ENCODE measurements around the gene RRP8.

RRP8 gene

DNA sequence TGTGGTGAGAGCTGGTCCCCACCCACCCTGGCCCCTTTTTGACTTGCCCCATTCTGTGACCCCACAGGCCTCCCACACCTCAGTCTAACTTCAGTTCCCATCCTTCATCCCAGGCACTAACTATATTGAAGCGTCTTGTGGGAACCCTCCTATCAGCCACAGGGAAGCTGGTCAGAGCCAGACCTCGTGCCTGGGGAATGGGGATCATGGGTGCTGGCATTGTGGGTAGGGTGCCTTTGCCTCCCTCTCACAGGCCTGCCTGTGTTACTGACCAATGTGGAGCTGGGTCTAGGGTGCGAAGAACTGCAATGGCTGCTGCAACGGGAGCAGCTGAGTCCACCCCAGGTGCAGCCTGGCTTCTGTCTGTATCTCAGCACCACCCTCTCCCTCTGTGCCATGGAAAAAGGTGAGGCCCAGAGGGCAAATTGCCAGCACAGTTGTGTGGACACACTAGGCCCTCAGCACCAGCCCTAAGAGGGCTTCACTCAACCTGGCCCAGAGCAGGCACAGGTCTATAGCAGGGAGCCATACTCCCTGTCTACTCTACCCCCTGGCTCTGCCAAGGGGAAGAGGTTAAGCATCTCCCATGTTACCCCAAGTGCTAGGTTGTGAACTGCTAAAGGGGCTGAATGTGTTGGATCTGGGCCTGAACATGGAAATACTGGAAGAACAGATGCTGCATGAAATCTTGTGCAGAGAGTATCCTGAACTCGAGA lies 37.3 kb downstream of the RRP8 start:
- DNase-seq: peak; percentile 5

DNA sequence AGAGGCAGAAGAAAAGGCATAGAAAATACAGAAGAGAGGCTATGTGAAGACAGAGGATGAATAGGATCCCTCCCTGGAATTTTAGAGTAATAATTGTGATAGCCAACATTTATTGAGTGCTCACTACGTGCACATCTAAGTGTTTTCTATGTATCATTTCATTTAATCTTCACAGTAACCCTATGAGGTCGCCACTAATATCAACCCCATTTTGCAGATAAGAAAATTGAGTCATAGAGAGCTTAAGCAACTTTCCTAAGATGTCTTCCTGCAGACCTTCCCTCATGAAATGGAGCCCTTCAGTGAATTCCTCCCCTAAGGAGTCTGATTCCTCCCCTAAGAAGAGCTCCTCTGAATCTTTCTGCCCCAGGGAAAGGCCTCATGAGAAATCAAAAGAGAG lies 38.1 kb downstream of the RRP8 start:
- no peak for DNase-seq

DNA sequence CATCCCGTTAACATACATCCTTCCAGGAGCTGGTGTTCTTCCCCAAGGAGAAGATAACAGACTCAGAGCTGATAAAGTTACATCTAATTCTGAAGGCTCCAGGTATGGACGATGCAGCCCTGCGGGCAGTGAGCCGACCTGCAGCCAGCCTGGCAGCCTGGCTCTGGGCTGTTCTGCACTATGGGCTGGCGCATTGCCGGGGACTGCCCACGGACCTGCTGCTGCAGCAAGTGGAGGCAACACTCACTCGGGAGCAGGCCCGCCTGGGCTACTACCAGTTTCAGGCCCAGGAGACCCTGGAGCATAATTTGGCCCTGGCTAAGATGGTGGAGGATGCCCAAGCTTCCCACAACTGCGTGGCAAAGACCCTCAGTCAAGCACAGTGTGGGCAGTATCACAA lies 39.7 kb downstream of the RRP8 start:
- no peak for DNase-seq

DNA sequence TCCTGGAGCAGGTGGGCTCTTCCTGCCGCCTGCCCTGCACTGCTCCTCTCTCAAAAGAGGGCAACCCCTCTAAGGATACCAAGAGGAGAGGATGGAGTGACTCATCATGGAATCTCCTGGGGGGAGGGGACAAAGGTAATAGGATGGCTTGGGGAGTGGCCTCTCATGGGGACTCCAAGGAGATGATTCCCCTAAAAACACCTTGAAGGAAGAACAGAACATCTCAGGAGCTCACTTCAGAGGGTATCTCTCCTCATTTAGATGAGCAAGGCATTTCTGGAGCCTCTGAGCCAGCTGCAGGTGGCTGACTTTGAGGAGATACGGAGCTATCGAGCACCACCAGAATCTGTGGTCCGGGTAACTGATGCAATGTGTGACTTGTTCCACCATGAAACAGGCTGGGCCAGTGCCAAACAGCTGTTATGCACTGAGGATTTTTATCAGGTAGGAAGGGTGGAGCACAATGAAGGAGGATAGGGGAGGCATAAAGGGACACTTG lies 40.2 kb downstream of the RRP8 start:
- no peak for DNase-seq

DNA sequence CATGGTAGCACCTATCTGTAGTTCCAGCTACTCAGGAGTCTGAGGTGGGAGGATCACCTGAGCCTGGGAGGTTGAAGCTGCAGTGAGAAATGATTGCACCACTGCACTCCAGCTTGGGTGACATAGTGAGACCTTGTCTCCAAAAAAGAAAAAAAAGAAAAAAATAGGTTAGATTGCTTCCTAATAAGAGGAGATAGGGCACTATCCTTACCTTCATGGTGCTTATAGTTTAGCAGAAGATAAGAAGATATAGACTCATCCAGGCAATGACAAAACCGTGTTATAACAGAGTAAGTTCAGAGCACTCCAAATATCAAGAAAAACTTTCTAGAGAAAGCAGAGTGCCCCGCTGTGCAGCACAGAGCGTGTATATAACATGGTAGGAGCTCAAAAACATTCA lies 42.1 kb downstream of the RRP8 start:
- no peak for DNase-seq

DNA sequence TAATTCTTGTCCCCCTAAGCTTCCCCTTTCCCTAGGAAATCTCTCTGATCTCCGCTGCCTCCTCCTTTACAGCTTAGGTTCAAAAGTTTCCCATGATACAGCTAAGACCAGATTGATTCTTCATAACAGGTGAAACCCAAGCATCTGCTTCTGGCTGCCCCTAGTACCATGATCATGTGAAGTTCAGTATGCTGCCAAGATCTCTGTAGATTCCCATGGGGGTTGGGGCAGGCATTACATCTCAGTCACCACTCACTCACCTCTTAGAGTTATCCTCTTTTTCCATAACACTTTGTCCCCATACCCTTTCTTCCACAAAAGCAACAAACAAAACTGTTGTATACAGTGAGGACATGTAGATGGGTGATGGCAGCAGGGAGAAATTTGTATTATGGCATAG lies 44.0 kb downstream of the RRP8 start:
- no peak for DNase-seq

DNA sequence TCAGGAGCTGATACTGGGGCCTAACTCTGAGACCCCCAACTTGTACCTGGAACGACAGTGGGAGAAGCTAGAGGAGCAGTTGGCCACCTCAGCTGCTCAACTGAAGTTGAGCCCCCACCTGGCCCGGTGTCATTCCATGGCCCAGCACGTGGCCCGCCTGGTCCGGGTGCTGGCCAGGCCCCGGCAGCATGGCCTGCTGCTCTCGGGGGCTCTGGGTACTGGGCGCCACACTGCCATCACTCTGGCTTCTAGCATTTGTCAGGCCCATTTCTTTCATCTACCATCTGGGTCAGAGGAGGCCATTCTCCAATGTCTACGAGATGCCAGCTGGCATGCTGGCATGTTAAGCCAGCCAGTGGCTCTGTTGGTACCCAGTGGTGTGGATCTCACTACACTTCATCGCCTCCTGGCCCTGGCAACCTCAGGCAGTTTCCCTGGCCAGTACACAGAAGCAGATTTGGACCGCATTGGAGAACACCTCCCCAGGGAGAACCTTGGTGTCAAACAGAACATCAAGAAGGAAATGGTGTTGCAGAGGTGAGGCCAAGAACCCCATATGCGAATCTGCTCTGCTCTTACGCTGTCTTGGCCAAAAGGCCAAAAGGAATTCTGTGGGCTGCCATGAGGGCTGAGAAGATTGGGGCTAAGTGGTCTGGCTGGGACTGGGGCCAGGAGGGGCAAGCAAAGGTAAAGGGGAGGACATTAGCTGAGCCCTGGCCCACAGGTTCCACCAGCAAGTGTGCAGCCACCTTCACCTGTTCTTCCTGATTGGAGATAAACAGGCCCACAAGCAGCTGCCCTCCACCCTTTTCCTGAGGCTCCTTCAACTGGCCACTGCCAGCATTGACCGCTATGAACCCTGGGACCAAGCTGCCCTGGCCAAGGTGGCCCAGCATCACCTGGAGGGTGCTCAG lies 45.4 kb downstream of the RRP8 start:
- DNase-seq: no peak

DNA sequence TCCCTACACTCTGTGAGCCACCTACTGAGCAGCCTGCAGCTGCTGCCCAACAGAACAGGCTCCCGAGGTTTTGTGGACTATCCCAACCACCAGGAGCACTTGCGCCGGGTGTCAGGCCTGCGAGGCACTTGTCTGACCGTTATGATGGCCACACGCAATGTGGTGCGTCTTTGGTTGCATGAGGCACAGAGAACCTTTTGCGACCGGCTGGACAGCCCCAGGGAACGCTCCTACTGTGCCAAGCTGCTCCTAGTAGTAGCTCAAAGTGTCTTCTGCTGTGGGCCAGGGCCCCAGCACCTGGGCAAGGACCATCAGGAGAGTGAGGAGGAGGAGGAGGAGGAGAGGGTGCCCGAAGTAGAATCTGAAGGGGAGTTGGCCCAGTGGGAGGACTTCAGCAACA lies 46.4 kb downstream of the RRP8 start:
- DNase-seq: no peak

DNA sequence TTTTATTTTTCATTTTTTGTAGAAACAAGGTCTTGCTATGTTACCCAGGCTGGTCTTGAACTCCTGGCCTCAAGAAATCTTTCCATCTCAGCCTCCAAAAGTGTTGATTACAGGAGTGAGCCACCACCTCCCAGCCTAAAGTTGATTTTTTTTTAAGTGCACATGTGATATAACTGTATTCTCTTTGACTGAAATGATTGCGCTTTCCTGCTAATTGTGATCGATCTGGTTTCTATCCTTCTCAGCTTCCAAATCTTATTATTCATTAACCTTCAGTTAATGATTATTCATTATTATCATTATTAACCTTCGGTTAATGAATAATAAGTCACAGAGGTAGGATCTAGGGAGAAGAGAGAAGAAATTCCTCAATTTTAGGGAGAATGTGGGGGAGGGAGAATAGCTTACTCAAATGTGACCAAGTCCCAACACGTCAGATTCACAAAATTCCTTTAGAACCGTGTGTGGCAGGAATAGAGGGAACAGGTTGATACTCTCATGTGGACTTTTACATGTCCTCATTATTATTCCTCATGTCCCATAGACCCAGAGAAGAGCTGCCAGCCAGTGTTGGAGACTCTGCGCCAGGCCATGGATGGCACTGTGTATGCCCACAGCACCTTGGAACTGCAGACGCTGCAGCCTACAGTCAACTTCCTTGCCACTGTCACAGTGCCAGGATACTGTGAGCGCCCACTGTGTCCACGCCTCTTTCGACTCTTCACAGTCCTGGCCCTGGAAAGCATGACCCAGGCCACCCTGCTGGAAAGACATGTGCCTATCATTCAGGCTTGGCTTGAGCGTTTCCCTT lies 47.1 kb downstream of the RRP8 start:
- no peak for DNase-seq

DNA sequence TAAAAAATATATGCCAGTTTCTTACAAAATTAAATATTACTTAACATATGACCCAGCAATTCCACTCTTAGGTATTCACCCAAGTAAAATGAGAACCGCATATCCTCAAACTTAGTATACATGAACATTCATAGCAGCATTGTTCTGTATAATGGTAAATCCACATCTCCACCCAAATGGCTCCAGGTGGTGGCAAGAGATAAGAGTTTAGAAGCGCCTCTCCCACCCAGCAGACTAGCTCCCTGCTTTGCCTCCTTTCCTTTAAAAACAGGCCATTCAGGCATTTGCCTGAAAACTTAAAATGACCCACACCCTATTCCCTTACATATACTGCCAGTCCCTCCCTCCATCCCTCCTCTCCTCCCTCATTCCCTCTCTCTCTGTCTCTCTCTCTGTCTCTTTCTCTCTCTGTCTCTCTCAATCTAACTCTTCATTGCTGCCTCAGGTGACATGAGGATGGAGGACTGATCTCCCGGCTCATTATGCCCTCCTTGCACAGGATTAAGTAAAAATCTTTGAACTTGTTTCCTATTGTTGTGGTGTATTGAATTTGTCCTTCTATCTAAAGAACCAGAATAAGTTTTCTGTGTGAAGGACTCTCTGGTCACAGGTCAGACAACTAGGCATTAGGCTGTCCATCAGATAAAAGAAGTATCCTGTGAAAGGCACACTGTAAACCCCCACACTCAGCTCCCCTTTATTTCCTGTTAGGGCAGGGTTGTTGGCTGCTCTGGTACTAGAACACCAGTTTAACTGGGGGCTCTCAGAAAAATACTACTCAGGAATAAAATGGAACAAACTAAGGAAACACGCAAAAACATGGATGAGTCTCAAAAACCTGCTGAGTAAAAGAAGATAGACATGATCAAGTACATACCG lies 48.3 kb downstream of the RRP8 start:
- no peak for DNase-seq

DNA sequence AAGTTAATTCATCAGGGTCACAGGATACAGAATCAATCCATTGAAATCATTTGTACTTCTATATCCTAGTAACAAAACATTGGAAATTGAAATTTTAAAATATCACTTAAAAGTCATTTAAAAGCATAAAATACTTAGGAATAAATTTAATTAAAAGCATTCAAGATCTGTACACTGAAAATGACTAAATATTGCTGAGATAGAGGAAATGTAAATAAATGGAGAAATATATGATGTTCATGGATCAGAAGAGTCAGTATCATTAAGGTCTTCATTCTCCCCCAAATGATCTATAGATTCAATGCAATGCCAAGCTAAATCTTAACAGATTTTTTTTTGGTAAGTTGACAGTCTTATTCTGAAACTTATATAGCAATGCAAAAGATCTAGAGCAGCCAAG lies 49.8 kb downstream of the RRP8 start:
- DNase-seq: no peak

DNA sequence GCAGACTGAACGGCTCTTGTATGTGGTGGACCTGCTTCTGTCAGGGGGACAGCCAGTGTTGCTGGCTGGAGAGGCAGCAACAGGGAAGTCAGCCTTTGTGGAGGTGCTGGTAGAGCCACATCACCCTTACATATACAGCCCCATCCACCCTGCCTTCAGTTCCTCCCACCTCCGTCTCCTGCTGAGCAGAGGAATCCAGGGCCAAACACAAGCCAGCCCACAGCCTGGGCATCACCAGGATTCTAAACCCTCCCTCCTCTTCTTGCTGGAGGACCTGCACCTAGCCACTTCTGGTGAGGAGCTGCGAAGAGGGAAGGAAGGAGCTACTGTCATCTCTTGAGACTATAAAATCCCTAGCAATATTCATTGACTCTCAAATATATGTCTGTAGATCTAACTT lies 54.8 kb downstream of the RRP8 start:
- no peak for DNase-seq

DNA sequence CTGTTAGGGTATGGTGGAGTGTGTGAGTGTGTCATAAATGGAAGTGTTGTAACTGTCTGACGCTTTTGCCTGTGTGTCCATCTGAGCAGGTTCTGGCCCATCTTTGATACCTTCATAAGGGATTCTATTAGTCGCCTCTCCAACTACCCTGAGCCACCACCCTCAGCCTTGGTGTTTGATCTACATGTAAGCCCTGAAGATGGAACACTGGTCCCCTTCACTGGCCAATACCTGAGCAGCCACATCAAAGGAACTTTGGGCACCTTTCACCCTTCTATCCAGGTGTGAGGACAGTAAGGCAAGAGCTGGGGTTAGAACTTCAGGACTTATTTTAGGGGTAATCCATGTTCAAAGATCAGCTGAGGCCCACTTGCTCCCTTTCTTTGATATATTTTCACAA lies 55.3 kb downstream of the RRP8 start:
- DNase-seq: no peak

DNA sequence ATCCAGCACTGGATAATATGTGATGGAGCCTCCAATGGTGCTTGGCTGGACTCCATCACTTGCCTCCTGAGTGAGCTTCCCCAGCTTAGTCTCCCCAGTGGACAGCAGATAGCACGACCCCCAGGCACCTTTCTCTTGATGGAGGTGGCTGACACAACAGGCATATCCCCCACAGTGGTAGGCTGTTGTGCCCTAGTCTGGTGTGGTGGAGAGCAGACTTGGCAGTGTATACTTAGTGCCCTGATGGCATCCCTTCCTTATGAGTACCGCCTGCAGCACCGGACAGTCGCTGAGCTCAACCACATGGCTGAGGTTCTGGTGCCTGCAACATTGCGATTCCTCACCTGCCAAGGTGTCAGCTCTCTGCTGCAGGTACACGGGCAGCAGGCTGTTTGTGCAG lies 56.2 kb downstream of the RRP8 start:
- DNase-seq: no peak

DNA sequence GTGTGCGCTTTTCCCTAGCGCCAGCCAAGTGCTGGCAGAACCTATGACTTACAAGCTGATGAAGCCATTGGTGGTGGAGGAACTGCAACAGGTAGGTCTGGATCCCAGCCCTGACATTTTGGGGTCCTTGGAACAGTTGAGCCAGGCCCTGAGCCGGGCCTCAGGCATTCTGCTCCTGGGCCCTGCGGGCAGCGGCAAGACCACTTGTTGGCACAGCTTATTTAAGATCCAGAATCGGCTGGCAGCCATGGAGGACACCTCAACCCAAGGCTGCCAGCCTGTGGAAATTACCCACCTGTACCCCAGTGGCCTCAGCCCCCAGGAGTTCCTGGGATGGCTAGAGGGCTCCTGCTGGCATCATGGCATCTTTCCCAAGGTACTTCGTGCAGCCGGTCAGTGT lies 56.7 kb downstream of the RRP8 start:
- no peak for DNase-seq

DNA sequence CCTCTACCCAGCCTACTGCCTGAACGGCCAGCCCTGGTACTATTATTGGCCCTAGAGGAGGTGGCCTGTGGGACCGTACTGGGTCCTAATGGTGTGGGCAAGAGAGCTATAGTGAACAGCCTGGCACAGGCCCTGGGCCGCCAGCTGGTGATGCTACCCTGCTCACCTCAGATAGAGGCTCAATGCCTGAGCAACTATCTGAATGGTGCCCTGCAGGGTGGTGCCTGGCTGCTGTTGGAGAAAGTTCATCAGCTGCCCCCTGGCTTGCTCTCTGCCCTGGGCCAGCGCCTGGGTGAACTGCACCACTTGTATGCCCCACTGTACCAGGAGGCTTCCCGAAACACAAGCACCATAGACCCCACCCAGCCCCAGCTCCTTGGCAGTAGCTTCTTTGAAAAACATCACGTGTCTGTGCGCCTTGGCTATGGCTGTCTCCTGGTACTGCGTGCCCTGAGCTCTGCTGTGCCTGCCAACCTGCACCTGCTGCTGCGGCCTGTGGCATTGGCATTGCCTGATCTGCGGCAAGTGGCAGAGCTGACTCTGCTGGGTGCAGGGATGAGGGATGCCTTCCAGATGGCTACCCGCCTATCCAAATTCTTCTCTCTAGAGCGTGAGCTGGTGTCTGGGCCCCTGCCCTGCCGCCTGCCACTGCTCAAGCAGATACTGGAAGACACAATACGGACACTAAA lies 57.4 kb downstream of the RRP8 start:
- DNase-seq: no peak

Data from NCI-H2029 (cell line).